Osteoblast (primary cell): ENCODE data around the gene ERCC8. TPM values are rescaled to one million over a fixed set of nuclear protein-coding genes. Genes with fewer than 3 reads are reported as not detected.

Source experiments
- total RNA-seq: library from RNA; depleted of rRNA; stranded (reverse); fragments of >200 nt; gene quantifications from 2 replicates; pipeline ENCODE4 v1.2.3, GENCODE V29; 2012

Gene ERCC8
- total RNA-seq, 1 donor = 23.2 TPM

Other genes with a start within 250 kb of the ERCC8 start
- gene DEPDC1B, start 244.9 kb downstream of the ERCC8 start, total RNA-seq = 1.4 and 1.8 TPM in 2 replicates
- under 0.01 TPM in 2 replicates for gene ELOVL7, start 100.8 kb downstream of the ERCC8 start, total RNA-seq
- 22.1 and 24.5 TPM in 2 replicates for gene NDUFAF2, start 135 bp upstream of the ERCC8 start, total RNA-seq
- 30.6 and 31.8 TPM in 2 replicates for gene SMIM15, start 217.4 kb upstream of the ERCC8 start, total RNA-seq